ENCODE data around the gene CLEC11A. TPM values are rescaled to one million over a fixed set of nuclear protein-coding genes. Genes with fewer than 3 reads are reported as not detected.

CLEC11A gene
- polyA plus RNA-seq, 1 donor (not counting 4 experiments of a cell fraction or from before 2014, with no cell fraction given): 0.56 TPM

GRCh38 chr19:50706387-50706786 is 16.8 kb upstream of the CLEC11A start:
- Histone ChIP-seq H3K4me1 (ENCODE audit: control insufficient read depth, extremely low read depth, insufficient read depth, low read length) (no peaks in the 10 kb centered on the region), H3K36me3 (ENCODE audit: control insufficient read depth in 2 of 2, extremely low read depth in 1 of 2, insufficient read depth in 2 of 2, low read length in 2 of 2) (no peaks in the 10 kb centered on the region), H3K79me2 (ENCODE audit: control insufficient read depth, insufficient read depth, low read length) (no peaks in the 10 kb centered on the region), H3K4me2 (ENCODE audit: control insufficient read depth, extremely low read depth, insufficient read depth, low read depth, low read length) (no peak overlapping the region), H2AFZ (ENCODE audit: control insufficient read depth, low read length) (no peak overlapping the region), H3K27ac (ENCODE audit: control insufficient read depth, insufficient read depth, low read length) (no peak overlapping the region), H3K4me3 (ENCODE audit: control insufficient read depth in 2 of 3, extremely low read depth in 1 of 3, insufficient read depth in 2 of 3, low read depth in 1 of 3, low read length in 3 of 3) (no peak overlapping the region), H3K27me3 (ENCODE audit: control insufficient read depth, extremely low read depth, insufficient read depth, low read length) (peaks cover 14% of the 10 kb centered on the region), H3K9me1 (ENCODE audit: control insufficient read depth, extremely low read depth, insufficient read depth, low read length) (no peaks in the 10 kb centered on the region), H4K20me1 (ENCODE audit: control insufficient read depth, extremely low read depth, insufficient read depth, low read length) (no peaks in the 10 kb centered on the region), H3K9ac (ENCODE audit: control insufficient read depth, extremely low read depth, insufficient read depth, low read length) (no peak overlapping the region), H3K9me3 (ENCODE audit: control insufficient read depth, low read depth, low read length) (no peaks in the 10 kb centered on the region)
- dilution Hi-C loops (cut with MboI; ENCODE audit: extremely low pct_ligation_motif_present, low sequenced_read_pairs): no loop called here
- no peak for DNase-seq (ENCODE audit: low read depth, low spot score)
- TF ChIP-seq CTCF (optimal IDR thresholded peaks at IDR 0.05 in 1 of 3, IDR thresholded peaks at IDR 0.05 in 1 of 3, conservative IDR thresholded peaks at IDR 0.05 in 1 of 3; ENCODE audit: extremely low read depth in 1 of 3, insufficient read depth in 2 of 3, low read length in 3 of 3) (no peak), EZH2 (IDR thresholded peaks at IDR 0.05; ENCODE audit: low read length) (no peak)
- FAIRE-seq: no peak

- Histone ChIP-seq H3K27ac (ENCODE audit: control insufficient read depth, insufficient read depth, low read length) (no peak overlapping the region), H3K9me1 (ENCODE audit: control insufficient read depth, extremely low read depth, insufficient read depth, low read length) (no peaks in the 10 kb centered on the region), H3K4me3 (ENCODE audit: control insufficient read depth in 2 of 3, extremely low read depth in 1 of 3, insufficient read depth in 2 of 3, low read depth in 1 of 3, low read length in 3 of 3) (no peak overlapping the region), H3K9ac (ENCODE audit: control insufficient read depth, extremely low read depth, insufficient read depth, low read length) (no peak overlapping the region), H3K36me3 (ENCODE audit: control insufficient read depth in 2 of 2, extremely low read depth in 1 of 2, insufficient read depth in 2 of 2, low read length in 2 of 2) (no peaks in the 10 kb centered on the region), H3K9me3 (ENCODE audit: control insufficient read depth, low read depth, low read length) (no peaks in the 10 kb centered on the region), H3K4me2 (ENCODE audit: control insufficient read depth, extremely low read depth, insufficient read depth, low read depth, low read length) (no peak overlapping the region), H3K4me1 (ENCODE audit: control insufficient read depth, extremely low read depth, insufficient read depth, low read length) (no peaks in the 10 kb centered on the region), H3K79me2 (ENCODE audit: control insufficient read depth, insufficient read depth, low read length) (no peaks in the 10 kb centered on the region), H3K27me3 (ENCODE audit: control insufficient read depth, extremely low read depth, insufficient read depth, low read length) (peaks cover 13% of the 10 kb centered on the region), H2AFZ (ENCODE audit: control insufficient read depth, low read length) (no peak overlapping the region), H4K20me1 (ENCODE audit: control insufficient read depth, extremely low read depth, insufficient read depth, low read length) (no peaks in the 10 kb centered on the region)
- no peak for TF ChIP-seq CTCF (optimal IDR thresholded peaks at IDR 0.05 in 1 of 3, IDR thresholded peaks at IDR 0.05 in 1 of 3, conservative IDR thresholded peaks at IDR 0.05 in 1 of 3; ENCODE audit: extremely low read depth in 1 of 3, insufficient read depth in 2 of 3, low read length in 3 of 3)
- no peak for TF ChIP-seq EZH2 (IDR thresholded peaks at IDR 0.05; ENCODE audit: low read length)
- dilution Hi-C loops (cut with MboI; ENCODE audit: extremely low pct_ligation_motif_present, low sequenced_read_pairs): no loop called here
- FAIRE-seq: no peak
- no peak for DNase-seq (ENCODE audit: low read depth, low spot score)
These were observed 14.8 kb upstream of the CLEC11A start for GRCh38 chr19:50708179-50708879.
